HG02798 (cell line): ENCODE data around the gene CCDC7.
"Not testable (repeated sequence)": the region's sequence is repeated elsewhere in the genome, so short reads cannot be mapped to it uniquely, and the experiment has no call there.

ENCODE experiments used
- ATAC-seq: cut with Tn5 transposase; IDR thresholded peaks from one replicate; pipeline ENCODE4 v1.9.1; 2021; ENCODE audit warnings: mild to moderate bottlenecking; ENCODE audit not compliant: unreplicated experiment, poor library complexity

CCDC7 gene

DNA sequence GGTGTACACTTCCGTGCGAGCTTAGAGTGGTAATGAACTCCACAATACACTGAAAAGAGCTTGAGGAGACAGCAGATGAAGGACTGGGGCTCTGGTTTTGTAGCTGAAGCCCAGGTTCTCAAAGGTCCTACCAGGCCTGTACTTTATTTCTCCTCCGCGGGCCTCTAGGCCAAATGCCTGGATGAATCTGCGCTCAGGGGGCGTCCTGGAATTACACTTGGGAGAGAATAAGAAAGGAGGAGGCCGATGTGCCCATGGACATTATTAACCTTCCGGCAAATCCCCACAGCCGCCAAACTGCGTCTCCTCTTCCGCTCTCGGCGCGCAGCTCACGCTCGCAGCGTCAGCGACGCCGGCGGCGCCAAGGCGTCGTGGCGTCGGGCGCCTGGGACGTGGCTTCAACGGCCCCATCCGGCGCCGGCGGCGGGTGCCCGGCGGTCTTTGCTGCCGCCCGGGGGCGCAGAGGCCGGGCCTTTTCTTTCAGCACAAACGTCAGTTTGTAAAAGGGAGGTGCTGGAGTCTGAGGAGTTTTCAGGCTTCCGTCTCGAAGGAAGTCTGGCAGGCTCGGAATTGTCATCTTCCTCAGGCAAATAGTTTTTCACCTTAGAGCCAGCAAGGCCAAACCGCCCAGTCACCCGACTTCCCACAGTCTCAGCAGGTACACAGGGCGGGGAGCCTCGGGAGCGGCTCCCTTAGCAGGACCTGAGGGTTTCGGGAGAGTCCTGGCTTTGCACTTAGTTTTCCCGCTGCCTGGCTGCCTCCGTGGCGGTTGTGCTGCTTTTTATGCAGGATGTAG is at the start of gene CCDC7:
CCDC7 (plus strand) TSS at position 401 of the 796 bp plus-strand sequence. CDS start 5,503 bp downstream, outside the sequence.
- peak; percentile 98 for ATAC-seq

DNA sequence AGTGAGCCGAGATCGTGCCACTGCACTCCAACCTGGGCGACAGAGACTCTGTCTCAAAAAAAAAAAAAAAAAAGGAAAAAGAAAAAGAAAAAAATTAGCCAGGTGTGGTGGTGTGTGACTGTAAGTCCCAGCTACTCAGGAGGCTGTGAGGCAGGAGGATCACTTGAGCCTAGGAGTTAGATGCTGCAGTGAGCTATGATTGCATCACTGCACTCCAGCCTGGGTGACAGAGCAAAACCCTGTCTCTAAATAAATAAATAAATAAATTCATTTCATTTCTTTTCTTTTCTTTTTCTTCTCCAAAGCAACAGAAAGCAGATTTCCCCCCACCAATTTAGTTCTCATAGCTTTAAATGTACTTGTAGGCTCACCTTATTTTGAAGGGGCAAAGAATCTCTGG is 48.8 kb upstream of the CCDC7 start:
- not testable (repeated sequence) for ATAC-seq

DNA sequence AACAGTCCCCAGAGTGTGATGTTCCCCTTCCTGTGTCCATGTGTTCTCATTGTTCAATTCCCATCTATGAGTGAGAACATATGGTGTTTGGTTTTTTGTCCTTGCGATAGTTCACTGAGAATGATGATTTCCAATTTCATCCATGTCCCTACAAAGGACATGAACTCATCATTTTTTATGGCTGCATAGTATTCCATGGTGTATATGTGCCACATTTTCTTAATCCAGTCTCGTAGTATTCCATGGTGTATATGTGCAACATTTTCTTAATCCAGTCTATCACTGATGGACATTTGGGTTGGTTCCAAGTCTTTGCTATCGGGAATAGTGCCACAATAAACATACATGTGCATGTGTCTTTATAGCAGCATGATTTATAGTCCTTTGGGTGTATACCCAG is 46.2 kb upstream of the CCDC7 start:
- not testable (repeated sequence) for ATAC-seq

DNA sequence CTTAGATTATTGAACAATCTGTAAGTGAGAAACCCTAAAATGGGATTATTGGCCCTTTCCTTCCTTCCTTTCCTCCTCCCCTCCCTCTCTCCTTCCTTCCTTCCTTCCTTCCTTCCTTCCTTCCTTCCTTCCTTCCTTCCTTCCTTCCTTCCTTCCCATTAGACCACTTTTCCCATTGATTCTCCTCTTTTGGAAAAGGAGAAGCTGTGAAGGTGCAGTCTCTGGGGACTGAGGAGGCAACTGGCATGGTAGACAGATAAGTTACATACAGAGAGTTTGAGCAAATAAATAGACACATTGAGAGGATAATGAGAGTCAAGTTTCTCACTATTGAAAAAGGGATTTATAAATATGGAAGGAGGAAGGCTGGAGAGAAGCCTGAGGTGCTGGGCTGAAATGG is 45.0 kb upstream of the CCDC7 start:
- ATAC-seq: no peak

DNA sequence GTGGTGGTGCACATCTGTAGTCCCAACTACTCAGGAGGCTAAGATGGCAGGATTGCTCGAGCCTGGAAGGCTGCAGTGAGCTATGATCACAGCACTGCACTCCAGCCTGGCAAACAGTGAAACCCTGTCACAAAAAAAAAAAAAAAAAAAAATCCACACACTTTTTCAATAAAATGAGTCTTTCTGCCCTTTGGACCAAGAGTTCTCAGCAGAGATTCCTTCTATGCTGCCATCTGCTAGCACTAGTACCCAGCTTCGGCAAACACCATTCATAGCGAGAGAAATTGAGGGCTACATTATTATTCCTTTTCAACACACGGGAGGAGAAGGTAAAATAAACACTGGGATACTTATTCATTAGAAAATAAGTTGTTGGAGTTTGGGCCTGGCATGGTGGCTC is 43.4 kb upstream of the CCDC7 start:
- ATAC-seq: no peak

DNA sequence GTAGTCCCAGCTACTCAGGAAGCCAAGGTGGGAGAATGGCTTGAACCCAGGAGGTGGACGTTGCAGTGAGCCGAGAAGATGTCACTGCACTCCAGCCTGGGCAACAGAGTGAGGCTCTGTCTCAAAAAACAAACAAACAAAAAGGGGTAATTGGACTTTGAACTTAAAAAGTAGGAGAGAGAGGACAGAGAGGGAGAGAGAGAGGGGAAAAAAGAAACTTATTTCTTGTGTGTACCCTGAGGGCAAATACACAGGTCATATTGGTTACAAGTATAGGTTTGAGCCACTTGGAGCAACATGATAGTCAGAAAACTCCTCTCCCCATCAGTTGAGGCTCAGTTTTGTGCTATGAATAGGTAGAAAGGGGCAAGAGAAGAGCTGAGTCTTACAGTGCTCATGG is 42.8 kb upstream of the CCDC7 start:
- ATAC-seq: no peak

DNA sequence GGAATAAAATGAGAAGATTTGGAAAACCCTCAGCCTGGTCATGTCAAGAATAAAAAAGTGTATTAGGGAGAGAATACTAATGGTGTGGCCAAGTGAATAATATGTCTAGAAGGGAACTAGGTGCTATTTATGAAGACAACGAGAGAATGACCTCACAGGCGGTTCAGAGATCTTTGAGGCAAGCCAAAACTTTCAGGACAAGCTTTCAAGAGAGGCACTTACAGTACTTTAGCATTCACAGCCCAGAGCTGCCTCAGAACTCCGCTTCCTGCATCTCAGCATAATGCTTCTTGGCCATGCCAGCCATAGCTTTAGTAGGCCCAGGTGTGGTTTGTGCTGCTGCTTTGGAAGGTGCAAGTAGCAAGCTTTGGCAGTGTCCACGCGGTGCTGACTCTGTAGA is 37.2 kb upstream of the CCDC7 start:
- ATAC-seq: no peak

DNA sequence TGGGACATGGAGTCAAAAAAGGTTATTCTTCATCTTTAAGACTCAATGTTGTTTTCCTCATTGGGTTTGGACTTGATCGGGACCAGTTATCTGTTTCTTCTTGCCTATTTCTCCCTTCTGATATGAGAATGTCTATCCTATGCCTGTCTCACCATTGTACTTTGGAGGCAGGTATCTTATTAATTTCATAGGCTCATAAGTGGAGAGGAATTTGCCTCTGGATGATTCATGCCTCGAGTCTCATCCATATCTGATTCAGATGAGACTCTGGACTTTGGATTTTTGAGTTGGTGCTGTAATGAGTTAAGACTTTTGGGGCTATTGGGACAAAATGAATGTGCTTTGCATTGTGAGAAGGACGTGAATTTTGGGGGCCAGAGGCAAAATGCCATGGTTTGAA is 36.2 kb upstream of the CCDC7 start:
- no peak for ATAC-seq

DNA sequence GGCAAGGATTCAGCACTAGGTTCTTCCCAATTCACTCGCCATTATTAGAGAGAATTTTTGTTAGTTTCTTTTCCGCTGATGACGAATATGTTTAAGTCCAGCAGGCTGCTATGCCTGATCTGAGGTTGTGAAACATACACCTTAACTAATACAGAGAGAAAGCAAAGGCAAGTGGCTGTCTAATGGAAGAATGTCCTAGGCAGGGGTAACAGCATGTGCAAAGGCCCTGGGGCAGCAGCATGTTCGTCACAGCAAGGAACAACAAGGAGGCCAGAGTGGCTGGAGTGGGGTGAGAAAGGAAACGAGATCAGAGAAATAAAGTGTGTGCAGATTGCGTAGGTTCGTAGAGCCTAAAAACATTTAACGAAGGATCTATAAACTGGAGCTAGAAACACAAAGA is 35.4 kb upstream of the CCDC7 start:
- no peak for ATAC-seq

DNA sequence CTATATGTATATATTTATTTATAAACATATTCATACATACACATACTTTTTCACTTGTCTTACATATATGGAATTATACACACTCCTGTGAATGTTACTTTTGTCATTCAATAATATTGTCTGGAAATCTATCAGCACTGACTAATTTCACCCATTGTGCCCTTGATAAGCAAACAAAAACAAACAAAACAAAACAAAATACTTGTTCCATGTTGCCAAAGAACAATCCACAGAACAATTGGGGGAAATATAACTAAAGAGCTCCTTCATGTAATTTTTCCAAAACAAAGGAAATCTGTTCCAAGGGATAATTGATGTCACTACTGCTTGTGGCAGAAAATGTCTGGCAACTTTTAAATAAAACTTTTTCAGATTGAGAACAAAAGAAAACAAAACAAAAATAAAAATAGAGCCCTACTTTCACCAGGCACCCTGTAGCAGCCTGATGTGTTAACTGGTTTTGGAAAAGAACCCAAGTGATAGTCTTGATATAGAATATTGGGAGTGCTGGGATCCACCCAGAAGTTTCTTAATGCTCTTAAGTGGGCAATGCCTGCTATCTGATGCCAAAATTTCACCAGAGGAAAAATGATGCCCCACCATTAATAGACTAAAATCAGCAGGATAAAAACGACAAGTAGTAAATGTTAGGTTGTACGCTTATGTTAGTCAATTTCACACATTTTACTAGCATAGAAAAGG is 34.0 kb upstream of the CCDC7 start:
- ATAC-seq: no peak

DNA sequence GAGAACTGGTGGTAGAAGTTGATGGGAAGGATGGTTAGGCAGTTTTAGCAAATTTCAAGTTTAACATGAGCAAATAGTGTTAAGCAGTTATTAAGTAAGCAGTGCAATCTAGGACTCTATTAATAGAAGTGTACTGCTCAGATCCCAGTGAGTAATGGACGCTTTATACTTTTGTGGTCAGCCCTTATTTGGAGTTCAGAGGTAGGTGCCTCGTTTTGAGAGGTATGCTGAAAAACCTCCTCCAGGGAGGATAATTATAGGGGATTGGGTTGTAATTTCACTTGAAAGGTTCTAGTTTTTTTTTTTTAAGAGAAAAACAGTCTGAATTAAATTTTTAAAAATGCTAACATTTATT is 33.5 kb upstream of the CCDC7 start:
- ATAC-seq: no peak

DNA sequence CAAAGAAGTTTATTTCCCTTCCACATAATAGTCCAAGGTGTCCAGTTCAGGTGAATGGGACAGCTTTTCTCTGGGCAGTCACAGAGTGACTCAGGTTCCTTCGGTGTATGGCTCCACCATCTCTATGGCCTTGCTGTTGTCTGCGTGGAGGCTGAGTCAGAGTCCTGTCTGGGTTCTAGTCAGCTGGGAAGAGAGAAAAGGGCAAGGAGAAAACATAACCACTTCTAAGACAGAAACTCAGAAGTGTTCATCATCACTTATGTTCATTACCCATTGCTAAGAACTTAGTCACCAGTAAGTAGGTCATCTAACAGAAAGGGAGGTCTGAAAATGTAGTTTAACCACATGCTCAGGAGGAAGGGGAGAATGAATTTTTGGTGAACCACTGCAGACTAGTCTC is 32.4 kb upstream of the CCDC7 start:
- ATAC-seq: no peak

DNA sequence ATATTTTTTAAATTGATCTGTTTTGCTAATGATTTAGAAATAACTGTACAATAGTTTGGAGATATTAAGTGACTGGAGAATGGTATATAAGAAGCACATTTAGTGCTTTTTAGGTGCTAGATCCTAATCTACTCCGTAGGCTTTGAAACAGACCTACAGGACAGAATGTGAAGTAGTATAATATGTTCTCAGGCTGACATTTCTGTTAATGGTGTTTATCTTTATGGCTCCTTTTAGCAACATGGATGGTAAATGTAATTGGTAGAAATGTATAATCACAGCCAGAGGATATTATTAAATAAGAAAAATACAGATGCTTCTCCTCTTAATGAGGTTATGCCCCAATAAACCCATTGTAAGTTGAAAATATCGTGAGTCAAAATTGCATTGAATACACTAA is 30.6 kb upstream of the CCDC7 start:
- ATAC-seq: no peak

DNA sequence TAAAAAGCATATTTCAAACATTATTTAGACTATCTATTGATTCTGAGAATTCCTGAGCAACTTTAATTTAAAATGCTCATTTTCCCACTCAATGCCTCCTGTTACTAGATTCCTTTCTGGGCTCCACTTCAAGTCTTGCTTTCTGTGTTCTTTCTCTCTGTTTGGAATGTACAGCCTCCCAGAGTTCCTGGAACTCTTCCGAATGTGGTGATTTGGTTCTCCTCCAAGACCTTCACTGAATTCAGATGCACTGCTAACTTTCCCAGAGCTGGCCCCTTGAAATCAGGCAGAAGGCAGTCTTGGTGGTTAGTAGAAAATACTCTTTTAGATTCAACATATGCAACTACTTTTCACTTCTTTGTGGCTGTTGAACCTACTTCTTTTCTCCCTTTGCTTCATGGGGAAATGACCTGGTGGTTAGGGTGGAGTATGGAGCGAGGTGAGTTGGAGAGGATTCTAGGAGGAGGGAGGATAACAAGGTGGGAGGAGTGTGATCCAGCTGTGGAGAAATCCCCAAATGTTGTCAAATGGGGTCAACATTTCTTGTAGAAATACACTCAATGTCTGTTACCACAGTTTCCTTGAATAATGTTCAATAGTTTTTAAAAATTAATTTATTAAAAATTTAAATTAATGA is 27.9 kb upstream of the CCDC7 start:
- ATAC-seq: no peak

DNA sequence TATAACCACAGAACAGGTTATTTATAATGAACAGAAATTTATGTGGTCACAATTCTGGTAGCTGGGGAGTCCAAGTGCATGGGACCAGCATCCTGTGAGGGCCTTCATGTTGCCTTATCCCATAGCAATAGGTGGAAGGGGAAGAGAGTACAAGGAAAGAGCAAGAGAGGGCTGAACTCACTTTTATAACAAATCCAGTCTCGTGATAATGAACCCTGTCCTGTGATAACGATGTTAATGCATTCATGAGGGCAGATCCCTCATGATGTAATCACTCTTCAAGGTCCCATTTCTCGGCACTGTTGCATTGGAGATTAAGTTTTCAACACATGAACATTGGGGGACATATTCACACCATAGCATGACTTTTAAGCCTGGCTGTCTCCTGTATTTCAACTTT is 27.4 kb upstream of the CCDC7 start:
- ATAC-seq: no peak

DNA sequence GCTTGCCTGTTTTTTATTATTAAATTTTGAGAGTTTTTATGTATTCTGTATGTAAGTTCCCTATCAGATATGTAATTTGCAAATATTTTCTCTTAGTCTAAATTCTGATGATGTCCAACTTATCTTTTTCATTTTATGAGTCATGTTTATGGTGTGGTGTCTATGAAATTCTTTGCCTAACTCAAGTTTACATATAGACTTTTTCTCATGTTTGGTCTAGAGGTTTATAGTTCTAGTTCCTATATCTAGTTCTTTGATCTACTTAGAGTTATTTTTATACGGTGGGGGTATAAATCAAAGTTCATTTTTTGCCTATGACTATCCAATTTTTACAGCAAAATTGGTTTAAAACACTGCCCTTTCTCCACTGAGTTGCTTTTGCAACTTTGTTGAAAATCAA is 26.3 kb upstream of the CCDC7 start:
- ATAC-seq: no peak

DNA sequence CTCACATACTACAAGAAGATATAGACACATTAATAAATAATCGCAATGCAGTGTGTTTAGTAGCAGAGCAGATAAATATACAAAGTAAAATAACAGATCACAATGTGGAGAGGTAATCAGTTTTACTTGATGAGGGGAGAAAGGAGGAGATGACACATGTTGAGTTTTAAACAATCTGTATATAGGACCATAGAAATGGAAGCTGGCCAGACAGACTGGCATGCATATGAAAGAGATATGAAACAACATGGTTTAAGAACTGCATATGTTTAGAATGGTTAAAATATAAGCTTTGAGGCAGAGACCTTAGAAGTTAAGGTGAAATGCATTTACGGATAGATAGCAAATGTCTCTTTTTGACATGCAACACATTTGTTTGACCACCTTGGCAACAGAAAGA is 19.8 kb upstream of the CCDC7 start:
- ATAC-seq: no peak

DNA sequence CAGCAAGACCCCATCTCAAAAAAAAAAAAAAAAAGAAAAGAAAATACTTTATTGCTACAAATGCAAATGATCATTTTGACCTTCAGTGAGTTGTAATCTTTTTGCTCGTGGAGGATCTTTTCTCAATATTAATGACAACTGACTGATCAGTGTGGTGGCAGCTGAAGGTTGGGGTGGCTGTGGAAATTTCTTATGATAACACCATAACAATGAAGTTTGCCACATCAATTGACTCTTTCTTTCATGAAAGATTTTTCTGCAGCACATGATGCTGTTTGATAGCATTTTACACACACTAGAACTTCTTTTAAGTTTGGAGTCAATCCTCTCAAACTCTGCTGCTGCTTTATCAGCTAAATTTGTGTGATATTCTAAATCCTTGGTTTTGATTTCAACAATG is 12.4 kb upstream of the CCDC7 start:
- no peak for ATAC-seq

DNA sequence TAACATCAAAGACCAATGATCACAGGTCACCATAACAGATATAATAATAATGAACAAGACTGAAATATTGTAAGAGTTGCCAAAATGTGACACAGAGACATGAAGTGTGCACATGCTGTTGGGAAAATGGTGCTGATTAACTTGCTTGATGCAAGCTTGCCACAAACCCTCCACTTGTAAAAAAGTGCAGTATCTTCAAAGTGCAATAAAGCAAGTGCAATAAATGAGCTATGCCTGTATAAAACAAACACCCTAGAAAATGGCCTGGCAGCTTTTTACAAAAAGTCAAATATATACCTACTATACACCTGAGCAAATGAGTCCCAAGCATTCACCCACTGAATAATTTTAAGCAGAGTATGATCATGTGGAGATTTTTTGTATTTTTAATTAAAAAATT is 9.7 kb upstream of the CCDC7 start:
- ATAC-seq: no peak

DNA sequence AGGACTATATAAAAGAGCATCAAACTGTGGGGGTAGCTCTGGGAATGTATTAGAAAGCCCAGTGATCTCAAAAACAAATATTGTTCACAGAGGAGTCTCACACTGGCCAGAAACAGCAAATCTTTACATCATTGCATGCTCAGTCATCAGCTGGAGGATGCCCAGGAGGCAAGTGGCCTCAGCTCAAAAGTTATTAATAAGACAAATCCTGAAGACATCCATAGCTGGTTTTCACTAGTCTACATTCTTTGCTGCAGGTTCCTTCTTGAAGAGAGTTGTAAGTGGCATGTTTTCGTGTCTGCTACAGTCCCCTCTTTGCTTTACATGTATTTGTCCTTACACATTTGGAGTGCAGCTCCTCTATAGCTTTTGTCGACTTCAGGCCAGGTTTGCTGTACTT is 8.6 kb upstream of the CCDC7 start:
- no peak for ATAC-seq

DNA sequence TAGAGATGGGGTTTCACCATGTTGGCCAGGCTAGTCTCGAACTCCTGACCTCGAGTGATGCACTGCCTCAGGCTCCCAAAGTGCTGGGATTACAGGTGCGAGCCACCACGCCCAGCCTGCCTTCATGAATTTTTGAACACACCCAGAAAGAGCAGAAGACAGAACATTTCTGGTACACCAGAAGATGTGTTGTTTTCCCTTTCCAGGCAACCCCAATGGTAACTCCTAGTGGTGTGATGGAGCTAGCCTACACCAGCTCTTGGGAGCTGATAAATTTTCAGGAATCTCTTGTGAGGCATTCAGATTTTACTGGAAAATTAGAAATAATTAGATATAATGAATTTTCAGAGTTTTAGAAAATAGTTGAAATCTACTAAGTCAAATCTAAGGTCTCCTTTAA is 904 bp upstream of the CCDC7 start:
- ATAC-seq: no peak
